H1 (cell line): Measurements from ENCODE around the gene CXorf65. TPM values are rescaled to one million over a fixed set of nuclear protein-coding genes. Genes with fewer than 3 reads are reported as not detected.

Experiments used
- CTCF ChIA-PET: fragments of 300-600 bp; sonication (Branson Sonifier 250); formaldehyde crosslinking; loops from one replicate; lab custom pipeline; 2021; ENCODE audit not compliant: partially characterized antibody; lab: Charles Lee
- POLR2A ChIA-PET: fragments of 300-600 bp; sonication (Branson Sonifier 250); formaldehyde crosslinking; loops from one replicate; lab custom pipeline; 2021; ENCODE audit warnings: inconsistent platforms; ENCODE audit not compliant: partially characterized antibody; lab: Charles Lee
- DNase-seq, 2 experiments: peaks; one replicate each; pipeline versions ENCODE4 v3.0.0 to v3.0.0-alpha.2; 2010 to 2022; ENCODE audit warnings: low spot score in 2 of 2, low read depth in 1 of 2, mixed read lengths in 1 of 2
- FAIRE-seq: peaks from 2 replicates; lab custom pipeline; 2011; peaks lifted over from hg19 to GRCh38; lab: Jason Lieb, UNC
- H2AFZ ChIP-seq: 2 replicates; pipeline ENCODE4 v1.8.1; 2012; ENCODE audit warnings: low read length, inconsistent platforms
- H2AK5ac ChIP-seq: 2 replicates; pipeline ENCODE4 v1.6.1; 2013; ENCODE audit warnings: low read depth, low read length
- H2BK120ac ChIP-seq: replicated peaks from 2 replicates; pipeline ENCODE3; 2013; ENCODE audit warnings: low read depth, low read length, inconsistent platforms
- H2BK12ac ChIP-seq: 2 replicates; pipeline ENCODE4 v1.6.1; 2013; ENCODE audit warnings: low read depth, low read length
- H2BK15ac ChIP-seq: 2 replicates; pipeline ENCODE4 v1.6.1; 2013; ENCODE audit warnings: low read length
- H2BK20ac ChIP-seq: 2 replicates; pipeline ENCODE4 v1.6.1; 2013; ENCODE audit warnings: low read length
- H2BK5ac ChIP-seq: 2 replicates; pipeline ENCODE4 v1.6.1; 2013; ENCODE audit warnings: low read depth, low read length
- H3K14ac ChIP-seq: 2 replicates; pipeline ENCODE4 v1.6.1; 2013; ENCODE audit warnings: inconsistent platforms; ENCODE audit not compliant: insufficient read length
- H3K18ac ChIP-seq: 2 replicates; pipeline ENCODE4 v1.6.1; 2013; ENCODE audit warnings: low read length; ENCODE audit errors: extremely low read depth
- H3K23ac ChIP-seq: 2 replicates; pipeline ENCODE4 v1.6.1; 2013; ENCODE audit warnings: inconsistent platforms; ENCODE audit not compliant: insufficient read length
- H3K23me2 ChIP-seq: 2 replicates; pipeline ENCODE4 v1.6.1; 2013; ENCODE audit warnings: low read depth, low read length
- H3K27ac ChIP-seq: 2 replicates; pipeline ENCODE4 v1.6.1; 2011; ENCODE audit warnings: low read depth, low read length, inconsistent platforms
- H3K27me3 ChIP-seq, 4 experiments: replicated peaks in 1 of 4; 1 replicate in 1 of 4; 2 replicates in 3 of 4; pipeline versions ENCODE4 v1.6.1 to v1.8.1; 2011 to 2013; ENCODE audit warnings: low read length in 3 of 4, mild to moderate bottlenecking in 3 of 4, inconsistent platforms in 2 of 4, mixed read lengths in 2 of 4, moderate library complexity in 1 of 4; ENCODE audit not compliant: control insufficient read depth in 3 of 4, insufficient read depth in 3 of 4; ENCODE audit errors: extremely low read depth in 1 of 4
- H3K36me3 ChIP-seq, 4 experiments: 2 replicates each; pipeline versions ENCODE4 v1.6.1 to v1.8.1; 2011 to 2013; ENCODE audit warnings: mild to moderate bottlenecking in 4 of 4, low read length in 3 of 4, moderate library complexity in 2 of 4, control low read depth in 1 of 4, inconsistent platforms in 1 of 4; ENCODE audit not compliant: insufficient read depth in 4 of 4, control insufficient read depth in 2 of 4
- H3K4ac ChIP-seq: replicated peaks from 2 replicates; pipeline ENCODE3; 2013; ENCODE audit warnings: low read length, low read depth, mixed read lengths, inconsistent platforms; ENCODE audit not compliant: insufficient read length
- H3K4me1 ChIP-seq, 4 experiments: replicated peaks in 1 of 4; 1 replicate in 1 of 4; 2 replicates in 3 of 4; pipeline versions ENCODE4 v1.6.1 to v1.8.1; 2011 to 2013; ENCODE audit warnings: low read length in 3 of 4, inconsistent platforms in 2 of 4, mixed read lengths in 1 of 4; ENCODE audit not compliant: insufficient read depth in 4 of 4, control insufficient read depth in 3 of 4
- H3K4me2 ChIP-seq, 2 experiments: 2 replicates each; pipeline versions ENCODE4 v1.6.1 to v1.8.1; 2011 to 2013; ENCODE audit warnings: low read depth in 2 of 2, low read length in 2 of 2, control low read depth in 1 of 2, inconsistent platforms in 1 of 2, mild to moderate bottlenecking in 1 of 2; ENCODE audit not compliant: insufficient read depth in 1 of 2
- H3K4me3 ChIP-seq, 4 experiments: fragments of 200-600, 300-600 bp in 1 of 4; sonication (generic), shearing (Covaris generic), sonication (Bioruptor Twin) in 1 of 4; 2 replicates each; pipeline versions ENCODE4 v1.5.1 to v1.8.1; 2011 to 2016; ENCODE audit warnings: low read length in 4 of 4, low read depth in 3 of 4, control low read depth in 2 of 4, inconsistent platforms in 2 of 4, mild to moderate bottlenecking in 2 of 4, mixed read lengths in 1 of 4, moderate library complexity in 1 of 4; ENCODE audit not compliant: insufficient read depth in 2 of 4; ENCODE audit errors: extremely low read depth in 1 of 4
- H3K56ac ChIP-seq: replicated peaks from 2 replicates; pipeline ENCODE3; 2013; ENCODE audit warnings: low read depth, mild to moderate bottlenecking, mixed read lengths, low read length, inconsistent platforms; ENCODE audit not compliant: insufficient read length
- H3K79me1 ChIP-seq: 2 replicates; pipeline ENCODE4 v1.6.1; 2013; ENCODE audit warnings: low read depth, low read length, control low read depth
- H3K79me2 ChIP-seq, 2 experiments: 2 replicates each; pipeline versions ENCODE4 v1.6.1 to v1.8.1; 2012 to 2013; ENCODE audit warnings: low read length in 2 of 2, mild to moderate bottlenecking in 2 of 2, inconsistent platforms in 1 of 2; ENCODE audit not compliant: insufficient read depth in 2 of 2, control insufficient read depth in 1 of 2
- H3K9ac ChIP-seq, 4 experiments: replicated peaks in 1 of 4; 1 replicate in 1 of 4; 2 replicates in 3 of 4; pipeline versions ENCODE4 v1.6.1 to v1.8.1; 2011 to 2013; ENCODE audit warnings: low read depth in 3 of 4, low read length in 3 of 4, control low read depth in 2 of 4, mild to moderate bottlenecking in 2 of 4, moderate library complexity in 2 of 4, inconsistent platforms in 1 of 4; ENCODE audit errors: extremely low read depth in 1 of 4
- H3K9me3 ChIP-seq, 2 experiments: 2 replicates each; pipeline versions ENCODE4 v1.6.1 to v1.8.1; 2012 to 2013; ENCODE audit warnings: mild to moderate bottlenecking in 2 of 2, moderate library complexity in 2 of 2, control low read depth in 1 of 2, inconsistent platforms in 1 of 2, low read depth in 1 of 2, low read length in 1 of 2, mixed read lengths in 1 of 2; ENCODE audit not compliant: insufficient read depth in 2 of 2
- H4K20me1 ChIP-seq, 2 experiments: replicated peaks in 1 of 2; 2 replicates each; pipeline versions ENCODE3 to v1.8.1; 2011 to 2013; ENCODE audit warnings: inconsistent platforms in 2 of 2, low read length in 2 of 2, mild to moderate bottlenecking in 1 of 2; ENCODE audit not compliant: insufficient read depth in 2 of 2, control insufficient read depth in 1 of 2
- H4K5ac ChIP-seq: 2 replicates; pipeline ENCODE4 v1.6.1; 2013; ENCODE audit warnings: low read length, low read depth, mixed read lengths, inconsistent platforms; ENCODE audit not compliant: insufficient read length
- H4K8ac ChIP-seq: 2 replicates; pipeline ENCODE4 v1.8.0; 2013; ENCODE audit warnings: mild to moderate bottlenecking, moderate library complexity, low read length, inconsistent platforms; ENCODE audit not compliant: insufficient read depth; ENCODE audit errors: extremely low read depth
- H4K91ac ChIP-seq: replicated peaks from 2 replicates; pipeline ENCODE3; 2013; ENCODE audit warnings: low read length, mixed read lengths, inconsistent platforms; ENCODE audit not compliant: insufficient read length
- CEBPB ChIP-seq: IDR thresholded peaks from 2 replicates; pipeline ENCODE4 v1.6.1; 2012; ENCODE audit warnings: low read depth, low read length
- CTBP2 ChIP-seq: IDR thresholded peaks from 2 replicates; pipeline ENCODE4 v1.7.0; 2011; ENCODE audit warnings: borderline replicate concordance, mild to moderate bottlenecking, moderate library complexity, mixed read lengths, low read length; ENCODE audit not compliant: insufficient read depth, insufficient read length
- EZH2 ChIP-seq: fragments of 200-600 bp; sonication (generic); IDR thresholded peaks from 2 replicates; pipeline ENCODE4 v1.7.1; 2012; ENCODE audit warnings: low read depth, mild to moderate bottlenecking, moderate library complexity, low read length, inconsistent platforms; ENCODE audit not compliant: severe bottlenecking
- KDM5A ChIP-seq: fragments of 200-600 bp; IDR thresholded peaks from 2 replicates; pipeline ENCODE4 v1.7.1; 2012; ENCODE audit warnings: mild to moderate bottlenecking, low read length, inconsistent platforms, mixed read lengths
- MAFK ChIP-seq: IDR thresholded peaks from 2 replicates; pipeline ENCODE4 v1.6.1; 2012; ENCODE audit warnings: low read depth, mild to moderate bottlenecking, improper control_type of control experiment, low read length
- PHF8 ChIP-seq: fragments of 200-600 bp; sonication (generic); conservative IDR thresholded peaks from 2 replicates; pipeline ENCODE4 v1.7.1; 2012; ENCODE audit warnings: low read depth, mild to moderate bottlenecking, inconsistent platforms, low read length, moderate library complexity
- WGBS, 2 experiments: shearing (Covaris generic) in 1 of 2; methylation state at CpG; one replicate each; pipeline versions ENCODE4 v1.1.6 to v1.1.7; 2013 to 2015; ENCODE audit warnings: low lambda C conversion rate in 2 of 2, mixed read lengths in 2 of 2, inconsistent platforms in 1 of 2, low coverage in 1 of 2, missing lambda C conversion rate in 1 of 2; ENCODE audit not compliant: insufficient replicate concordance in 2 of 2, insufficient coverage in 1 of 2, insufficient read length in 1 of 2; ENCODE audit errors: extremely low coverage in 1 of 2, missing lambda C conversion rate in 1 of 2; 5-methylcytosine and 5-hydroxymethylcytosine counted together
- polyA plus RNA-seq, 7 experiments: library from polyadenylated mRNA; depleted of rRNA in 3 of 7; stranded (reverse) in 5 of 7; unstranded in 2 of 7; fragments of >200 nt in 5 of 7; fragments of 200-250 nt in 2 of 7; gene quantifications; 1 replicate in 5 of 7; 2 replicates in 1 of 7; 4 replicates in 1 of 7; pipeline versions ENCODE4 v1.2.1 to v1.2.3, GENCODE V29; 2011 to 2013; ENCODE audit warnings: missing spikeins in 2 of 7, mixed read lengths in 2 of 7
- total RNA-seq: library from RNA; stranded (reverse); fragmentation: NEBNext Ultra II Directional; extraction: Animal tissue kit (Norgen Biotek cat#: 25700); gene quantifications from 2 replicates; pipeline ENCODE4 v1.2.1, GENCODE V29; 2021

CXorf65 gene
- total and polyA plus RNA-seq, 2 of the 8 experiments (the other 6 are each of a cell fraction or from before 2014, with no cell fraction given) = not detected

GRCh38 chrX:71081330-71082123 is 25.0 kb downstream of the CXorf65 start:
- H3K36me3 ChIP-seq = no peaks in the 10 kb centered on the region

More at GRCh38 chrX:71081330-71082123, 25.0 kb downstream of the CXorf65 start:
- Histone ChIP-seq H2BK120ac (no peak overlapping the region), H3K9ac (no peak overlapping the region), H2BK15ac (no peak overlapping the region), H3K18ac (no peak overlapping the region), H4K8ac (no peak overlapping the region), H3K4me3 (no peak overlapping the region), H2BK5ac (no peak overlapping the region), H4K20me1 (no peaks in the 10 kb centered on the region), H2AFZ (no peak overlapping the region), H2AK5ac (no peak overlapping the region), H3K4ac (no peak overlapping the region), H3K79me2 (no peaks in the 10 kb centered on the region), H3K4me2 (no peak overlapping the region), H3K56ac (no peak overlapping the region), H4K5ac (no peak overlapping the region), H3K14ac (no peak overlapping the region), H2BK12ac (no peak overlapping the region), H2BK20ac (no peak overlapping the region), H3K27ac (no peak overlapping the region), H4K91ac (no peak overlapping the region), H3K23me2 (no peaks in the 10 kb centered on the region), H3K23ac (no peak overlapping the region), H3K9me3 (no peaks in the 10 kb centered on the region), H3K4me1 (no peaks in the 10 kb centered on the region), H3K79me1 (no peaks in the 10 kb centered on the region), H3K27me3 (no peaks in the 10 kb centered on the region)
- DNase-seq (no peak), FAIRE-seq (no peak)
- WGBS, 2 experiments = 81% methylated on average over 3 of the region's 3 CpGs; no CpG with 5 or more reads in 1 of the 2 experiments
- TF ChIP-seq CTBP2 = no peak
- TF ChIP-seq EZH2 = no peak
- no peak for TF ChIP-seq CEBPB
- TF ChIP-seq PHF8 = no peak
- no peak for TF ChIP-seq KDM5A
- TF ChIP-seq MAFK = no peak
- POLR2A ChIA-PET = no interaction called here
- CTCF ChIA-PET = interaction anchor here (0.8 kb wide), 1 partner anchor 81 kb away, joined by 3 read pairs; no protein-coding TSS in a partner anchor
